Gastroesophageal sphincter (tissue), 4 donors: Measurements from ENCODE around the gene SH3D21. TPM values are rescaled to one million over a fixed set of nuclear protein-coding genes. Genes with fewer than 3 reads are reported as not detected.
A peak's percentile ranks its signal among the peaks of the same experiment; 100 is the strongest.

ENCODE experiments used
- ATAC-seq: fragments of 150-250 bp; one replicate; pipeline ENCODE4 v1.9.1; 2016; ENCODE audit warnings: mild to moderate bottlenecking, moderate library complexity
- H3K27ac ChIP-seq, 4 donors: fragments of 200-600 bp; sonication (generic) in 3 of 4; 1 replicate in 3 of 4; 2 replicates in 1 of 4; pipeline ENCODE4 v1.5.1; 2016 to 2019
- H3K27me3 ChIP-seq: fragments of 200-600 bp; sonication (generic); one replicate; pipeline ENCODE4 v1.5.1; 2019
- H3K36me3 ChIP-seq, 2 donors: fragments of 200-600 bp; sonication (generic); one replicate each; pipeline ENCODE4 v1.5.1; 2019; ENCODE audit warnings: control low read depth in 1 of 2
- H3K4me1 ChIP-seq, 3 donors: fragments of 200-600 bp; sonication (generic); 1 replicate in 2 of 3; 2 replicates in 1 of 3; pipeline ENCODE4 v1.5.1; 2016 to 2019; ENCODE audit warnings: control low read depth in 2 of 3
- H3K4me3 ChIP-seq, 2 donors: fragments of 200-600 bp; sonication (generic); one replicate each; pipeline ENCODE4 v1.5.1; 2019; ENCODE audit warnings: mild to moderate bottlenecking in 1 of 2, moderate library complexity in 1 of 2
- H3K9me3 ChIP-seq, 3 donors: fragments of 200-600 bp; sonication (generic); one replicate each; pipeline ENCODE4 v1.5.1; 2017 to 2019; ENCODE audit warnings: control low read depth in 2 of 3
- EP300 ChIP-seq: sonication (generic); formaldehyde crosslinking; IDR thresholded peaks from one replicate; pipeline ENCODE4 v1.6.1; 2017; ENCODE audit warnings: antibody characterized with exemption, mild to moderate bottlenecking
- POLR2A ChIP-seq, 2 donors: fragments of 450-650 bp; IDR thresholded peaks; one replicate each; pipeline ENCODE4 v1.6.1; 2017; ENCODE audit warnings: antibody characterized with exemption in 2 of 2, mild to moderate bottlenecking in 2 of 2, moderate library complexity in 1 of 2
- POLR2AphosphoS5 ChIP-seq: sonication (generic); formaldehyde crosslinking; IDR thresholded peaks from one replicate; pipeline ENCODE4 v1.6.1; 2017; ENCODE audit warnings: antibody characterized with exemption
- WGBS, 2 donors: methylation state at CpG; one replicate each; pipeline ENCODE4 v1.1.5; 2018; ENCODE audit warnings: low coverage in 1 of 2; 5-methylcytosine and 5-hydroxymethylcytosine counted together
- total RNA-seq, 4 donors: library from RNA; depleted of rRNA; stranded (reverse); fragments of >200 nt; gene quantifications; one replicate each; pipeline ENCODE4 v1.1.0, GENCODE V29; 2016
- TF ChIP-seq, protein P1 (sequence below), 4 experiments: fragments of 200-600 bp in 2 of 4; fragments of 450-650 bp in 2 of 4; sonication (generic) in 1 of 4; IDR thresholded peaks; one replicate each; pipeline ENCODE4 v1.5.1; 2017 to 2019; ENCODE audit warnings: antibody characterized with exemption in 4 of 4, mild to moderate bottlenecking in 2 of 4, moderate library complexity in 2 of 4

SH3D21 gene
- total RNA-seq, 4 donors from 2014 or later, result 0.27 to 1.4 (median 1.3) TPM; not detected in 1

DNA sequence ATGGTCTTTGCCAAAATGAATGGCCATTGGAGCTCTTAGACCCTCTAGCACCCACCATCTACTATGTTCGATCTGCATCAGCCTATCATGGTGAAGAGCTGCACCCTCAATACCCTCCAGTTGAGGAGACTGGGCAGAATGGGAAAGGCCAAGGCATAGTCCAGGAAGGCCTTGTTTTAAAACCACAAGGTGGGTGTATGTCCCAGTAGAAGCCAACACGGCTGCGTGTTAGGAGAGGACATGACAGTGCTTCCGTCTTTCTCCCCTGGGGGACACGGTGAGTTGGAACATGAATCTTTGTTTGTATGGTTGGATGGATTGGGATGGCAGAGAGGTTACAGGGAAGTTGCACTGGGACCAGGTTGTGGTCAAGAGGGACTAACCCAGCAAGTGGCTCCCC is 18.6 kb upstream of the SH3D21 start:
- H3K9me3 ChIP-seq, result no peaks in the 10 kb centered on the region
- no peak for ATAC-seq
- H3K27me3 ChIP-seq, result no peaks in the 10 kb centered on the region
- H3K36me3 ChIP-seq, result peaks cover 9 to 86% of the 10 kb centered on the region in 2 donors
- no peak overlapping the region for H3K4me3 ChIP-seq
- H3K27ac ChIP-seq, result peak overlapping the region in 1 of 4 donors; percentile 7
- peaks cover 17 to 58% (median 26%) of the 10 kb centered on the region in 3 donors for H3K4me1 ChIP-seq
- 61 to 77% methylated on average over 5 of the region's 5 CpGs for WGBS, 2 donors
- TF ChIP-seq POLR2A (IDR thresholded peaks at IDR 0.05) (no peak), EP300 (no peak), POLR2AphosphoS5 (no peak)
- TF ChIP-seq, protein P1, sequence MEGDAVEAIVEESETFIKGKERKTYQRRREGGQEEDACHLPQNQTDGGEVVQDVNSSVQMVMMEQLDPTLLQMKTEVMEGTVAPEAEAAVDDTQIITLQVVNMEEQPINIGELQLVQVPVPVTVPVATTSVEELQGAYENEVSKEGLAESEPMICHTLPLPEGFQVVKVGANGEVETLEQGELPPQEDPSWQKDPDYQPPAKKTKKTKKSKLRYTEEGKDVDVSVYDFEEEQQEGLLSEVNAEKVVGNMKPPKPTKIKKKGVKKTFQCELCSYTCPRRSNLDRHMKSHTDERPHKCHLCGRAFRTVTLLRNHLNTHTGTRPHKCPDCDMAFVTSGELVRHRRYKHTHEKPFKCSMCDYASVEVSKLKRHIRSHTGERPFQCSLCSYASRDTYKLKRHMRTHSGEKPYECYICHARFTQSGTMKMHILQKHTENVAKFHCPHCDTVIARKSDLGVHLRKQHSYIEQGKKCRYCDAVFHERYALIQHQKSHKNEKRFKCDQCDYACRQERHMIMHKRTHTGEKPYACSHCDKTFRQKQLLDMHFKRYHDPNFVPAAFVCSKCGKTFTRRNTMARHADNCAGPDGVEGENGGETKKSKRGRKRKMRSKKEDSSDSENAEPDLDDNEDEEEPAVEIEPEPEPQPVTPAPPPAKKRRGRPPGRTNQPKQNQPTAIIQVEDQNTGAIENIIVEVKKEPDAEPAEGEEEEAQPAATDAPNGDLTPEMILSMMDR (IDR thresholded peaks at IDR 0.05), result no peak

DNA sequence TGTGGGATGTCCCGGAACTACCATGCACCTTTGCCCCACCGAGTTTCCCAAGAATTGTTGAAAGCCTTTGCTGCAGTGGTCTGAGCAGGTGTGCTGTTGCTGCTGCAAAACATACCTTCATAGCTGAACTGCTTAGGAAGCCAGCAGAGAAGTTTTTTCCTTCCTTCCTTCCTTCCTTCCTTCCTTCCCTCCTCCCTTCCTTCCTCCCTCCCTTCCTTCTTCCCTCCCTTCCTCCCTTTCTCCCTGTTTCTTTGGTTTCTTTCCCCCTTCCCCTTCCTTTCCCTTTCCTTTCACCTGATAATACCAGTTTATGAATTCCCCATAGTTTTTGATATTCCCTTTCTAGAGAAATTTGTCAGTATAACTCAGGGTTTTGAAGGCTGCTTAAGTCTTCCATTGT is 10.8 kb upstream of the SH3D21 start:
- no peak for ATAC-seq
- Histone ChIP-seq H3K27ac (no peak overlapping the region), H3K27me3 (no peaks in the 10 kb centered on the region), H3K36me3 (peaks cover 6 to 100% of the 10 kb centered on the region in 2 donors), H3K4me1 (peaks cover 0 to 15% (median 5%) of the 10 kb centered on the region in 3 donors), H3K9me3 (no peaks in the 10 kb centered on the region), H3K4me3 (no peak overlapping the region)
- TF ChIP-seq EP300 (no peak), POLR2AphosphoS5 (no peak), POLR2A (IDR thresholded peaks at IDR 0.05) (no peak)
- TF ChIP-seq, protein P1 (IDR thresholded peaks at IDR 0.05), result no peak
- WGBS, 2 donors, result 100% methylated on average over 2 of the region's 2 CpGs

GRCh38 chr1:36297062-36297461 is 9.1 kb upstream of the SH3D21 start:
- Histone ChIP-seq H3K4me1 (peaks cover 0 to 6% (median 0%) of the 10 kb centered on the region in 3 donors), H3K4me3 (no peak overlapping the region), H3K27ac (no peak overlapping the region), H3K27me3 (no peaks in the 10 kb centered on the region), H3K9me3 (no peaks in the 10 kb centered on the region), H3K36me3 (peaks cover 3 to 100% of the 10 kb centered on the region in 2 donors)
- ATAC-seq, result no peak
- 69 to 93% methylated on average over 2 of the region's 2 CpGs for WGBS, 2 donors
- TF ChIP-seq POLR2A (IDR thresholded peaks at IDR 0.05) (no peak), EP300 (no peak), POLR2AphosphoS5 (no peak)
- TF ChIP-seq, protein P1 (IDR thresholded peaks at IDR 0.05), result no peak

DNA sequence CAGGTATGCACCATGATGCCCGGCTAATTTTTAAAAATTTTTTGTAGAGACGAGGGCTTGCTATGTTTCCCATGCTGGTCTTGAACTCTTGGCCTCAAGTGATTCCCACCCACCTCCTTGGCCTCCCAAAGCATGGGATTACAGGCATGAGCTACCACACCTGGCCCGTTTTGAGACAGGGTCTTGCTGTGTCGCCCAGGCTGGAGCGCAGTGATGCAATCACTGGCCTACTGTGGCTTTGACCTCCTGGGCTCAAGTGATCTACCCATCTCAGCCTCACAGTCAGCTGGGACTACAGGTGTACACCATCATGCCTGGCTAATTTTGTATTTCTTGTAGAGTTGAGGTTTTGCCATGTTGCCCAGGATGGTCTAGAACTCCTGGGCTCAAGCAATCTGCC is 7.5 kb upstream of the SH3D21 start:
- ATAC-seq, result no peak
- no peaks in the 10 kb centered on the region for H3K9me3 ChIP-seq
- H3K27ac ChIP-seq, result no peak overlapping the region
- peaks cover 0 to 6% (median 0%) of the 10 kb centered on the region in 3 donors for H3K4me1 ChIP-seq
- H3K4me3 ChIP-seq, result no peak overlapping the region
- WGBS, 2 donors, result 80% methylated on average over 1 to 4 of the region's 5 CpGs
- H3K27me3 ChIP-seq, result no peaks in the 10 kb centered on the region
- TF ChIP-seq POLR2AphosphoS5 (no peak), POLR2A (IDR thresholded peaks at IDR 0.05) (no peak), EP300 (no peak)
- TF ChIP-seq, protein P1 (IDR thresholded peaks at IDR 0.05), result no peak
- H3K36me3 ChIP-seq, result peaks cover 3 to 100% of the 10 kb centered on the region in 2 donors

GRCh38 chr1:36300526-36300925 is 5.6 kb upstream of the SH3D21 start:
- TF ChIP-seq, protein P1 (IDR thresholded peaks at IDR 0.05), result no peak
- TF ChIP-seq POLR2AphosphoS5 (no peak), EP300 (no peak)
- H3K27ac ChIP-seq, result peak overlapping the region in 3 of 4 donors; percentile 3 to 22 (median 10)
- H3K27me3 ChIP-seq, result no peaks in the 10 kb centered on the region
- H3K4me1 ChIP-seq, result peaks cover 0 to 7% (median 0%) of the 10 kb centered on the region in 3 donors
- H3K9me3 ChIP-seq, result no peaks in the 10 kb centered on the region
- 67% methylated on average over 1 of the region's 1 CpG; no CpG with 5 or more reads in 1 of the 2 donors for WGBS, 2 donors
- no peak for ATAC-seq
- no peak overlapping the region for H3K4me3 ChIP-seq
- H3K36me3 ChIP-seq, result peaks cover 3 to 97% of the 10 kb centered on the region in 2 donors
